ENCODE results near the gene RSAD2. TPM values are rescaled to one million over a fixed set of nuclear protein-coding genes. Genes with fewer than 3 reads are reported as not detected.

The RSAD2 gene
- total RNA-seq, 1 donor from 2014 or later, result not detected

DNA sequence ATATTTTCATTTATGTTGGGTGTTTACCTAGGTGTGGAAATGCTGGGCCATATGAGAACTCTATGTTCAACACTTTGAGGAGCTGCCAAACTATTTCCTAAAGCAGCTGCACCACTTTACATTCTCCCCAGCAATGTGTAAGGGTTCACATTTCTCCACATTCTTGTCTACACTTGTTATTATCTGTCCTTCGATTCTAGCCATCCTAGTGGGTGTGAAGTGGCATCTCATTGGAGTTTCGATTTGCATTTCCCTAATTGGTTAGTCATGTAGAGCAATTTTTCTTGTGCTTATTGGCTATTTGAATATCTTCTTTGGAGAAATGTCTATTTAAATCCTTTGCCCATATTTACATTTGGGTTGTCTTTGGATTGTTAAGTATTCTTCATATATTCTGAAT lies 61.5 kb downstream of the RSAD2 start:
- no peak for DNase-seq (ENCODE audit: extremely low spot score, unreplicated experiment)
- H3K9me3 Mint-ChIP-seq (ENCODE audit: unreplicated experiment), result peaks cover 7% of the 10 kb centered on the region
- peaks cover 25% of the 10 kb centered on the region for H3K4me1 Mint-ChIP-seq (ENCODE audit: unreplicated experiment)
- no peak overlapping the region for H3K27ac Mint-ChIP-seq (ENCODE audit: unreplicated experiment)
- TF ChIP-seq, protein P1, sequence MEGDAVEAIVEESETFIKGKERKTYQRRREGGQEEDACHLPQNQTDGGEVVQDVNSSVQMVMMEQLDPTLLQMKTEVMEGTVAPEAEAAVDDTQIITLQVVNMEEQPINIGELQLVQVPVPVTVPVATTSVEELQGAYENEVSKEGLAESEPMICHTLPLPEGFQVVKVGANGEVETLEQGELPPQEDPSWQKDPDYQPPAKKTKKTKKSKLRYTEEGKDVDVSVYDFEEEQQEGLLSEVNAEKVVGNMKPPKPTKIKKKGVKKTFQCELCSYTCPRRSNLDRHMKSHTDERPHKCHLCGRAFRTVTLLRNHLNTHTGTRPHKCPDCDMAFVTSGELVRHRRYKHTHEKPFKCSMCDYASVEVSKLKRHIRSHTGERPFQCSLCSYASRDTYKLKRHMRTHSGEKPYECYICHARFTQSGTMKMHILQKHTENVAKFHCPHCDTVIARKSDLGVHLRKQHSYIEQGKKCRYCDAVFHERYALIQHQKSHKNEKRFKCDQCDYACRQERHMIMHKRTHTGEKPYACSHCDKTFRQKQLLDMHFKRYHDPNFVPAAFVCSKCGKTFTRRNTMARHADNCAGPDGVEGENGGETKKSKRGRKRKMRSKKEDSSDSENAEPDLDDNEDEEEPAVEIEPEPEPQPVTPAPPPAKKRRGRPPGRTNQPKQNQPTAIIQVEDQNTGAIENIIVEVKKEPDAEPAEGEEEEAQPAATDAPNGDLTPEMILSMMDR (IDR thresholded peaks at IDR 0.05), result no peak
- H3K27me3 Mint-ChIP-seq (ENCODE audit: unreplicated experiment), result peaks cover 5% of the 10 kb centered on the region
- H3K4me3 Mint-ChIP-seq (ENCODE audit: unreplicated experiment), result no peak overlapping the region
- H3K36me3 Mint-ChIP-seq (ENCODE audit: unreplicated experiment), result peaks cover 13% of the 10 kb centered on the region

DNA sequence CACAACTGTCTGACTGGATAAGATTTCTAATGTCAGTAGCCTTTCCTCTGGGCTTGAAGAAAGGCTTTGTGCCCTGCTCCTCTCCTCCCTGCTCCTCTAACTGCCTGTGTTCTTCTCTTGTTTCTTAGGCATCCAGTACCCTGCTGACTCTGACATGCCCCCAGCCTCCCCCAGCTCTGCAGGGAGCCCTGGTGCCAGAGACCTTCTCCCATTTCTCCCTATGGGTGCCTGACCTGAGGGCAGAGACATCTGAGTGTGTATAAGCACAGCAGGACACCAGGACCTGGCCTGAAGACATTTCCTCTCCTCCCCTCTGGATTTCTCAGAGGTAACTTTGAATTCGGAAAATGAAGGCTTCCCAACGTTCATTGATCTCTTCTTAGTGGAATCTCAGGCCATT lies 63.2 kb downstream of the RSAD2 start:
- DNase-seq (ENCODE audit: extremely low spot score, unreplicated experiment), result no peak
- TF ChIP-seq, protein P1 (IDR thresholded peaks at IDR 0.05), result no peak
- H3K27ac Mint-ChIP-seq (ENCODE audit: unreplicated experiment), result peak overlapping the region; percentile 51
- peaks cover 12% of the 10 kb centered on the region for H3K36me3 Mint-ChIP-seq (ENCODE audit: unreplicated experiment)
- H3K27me3 Mint-ChIP-seq (ENCODE audit: unreplicated experiment), result no peaks in the 10 kb centered on the region
- H3K4me1 Mint-ChIP-seq (ENCODE audit: unreplicated experiment), result peaks cover 29% of the 10 kb centered on the region
- H3K4me3 Mint-ChIP-seq (ENCODE audit: unreplicated experiment), result no peak overlapping the region
- H3K9me3 Mint-ChIP-seq (ENCODE audit: unreplicated experiment), result no peaks in the 10 kb centered on the region

DNA sequence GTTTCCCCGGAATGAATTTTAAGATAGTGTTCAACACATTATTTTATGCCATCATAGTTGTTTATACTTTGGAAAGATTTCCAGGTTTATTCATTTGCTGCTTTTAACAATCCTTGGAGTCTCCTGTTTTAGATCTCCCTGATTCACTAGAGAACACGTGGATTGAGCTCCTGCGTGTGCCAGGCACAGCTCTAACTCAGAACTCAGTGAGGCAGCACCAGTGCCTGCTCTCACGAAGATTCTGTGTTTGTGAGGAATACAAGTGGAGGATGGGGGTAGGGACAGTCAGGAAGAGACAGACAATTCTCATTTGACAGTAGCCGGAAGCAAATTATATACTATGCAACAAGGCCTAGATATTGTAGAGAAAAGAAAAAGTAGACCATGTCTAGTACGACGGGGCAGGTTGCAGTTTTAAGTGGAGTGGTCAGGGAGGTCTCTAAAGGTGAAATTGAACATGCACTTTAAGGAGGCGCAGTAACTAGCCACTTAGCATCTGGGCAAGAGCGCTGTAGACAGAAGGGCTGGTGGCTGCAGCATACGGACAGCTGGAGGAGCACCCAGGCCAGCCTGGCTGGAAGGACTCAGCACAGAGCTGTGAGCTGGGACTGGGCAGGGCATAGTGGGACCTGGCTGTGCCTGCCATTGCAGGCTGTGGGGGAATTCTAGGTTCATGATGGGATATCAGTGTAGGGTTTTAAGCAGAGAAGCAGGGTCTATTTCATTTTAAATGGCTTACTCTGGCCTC lies 63.9 kb downstream of the RSAD2 start:
- TF ChIP-seq, protein P1 (IDR thresholded peaks at IDR 0.05), result no peak
- Mint-ChIP-seq H3K27me3 (ENCODE audit: unreplicated experiment) (no peaks in the 10 kb centered on the region), H3K27ac (ENCODE audit: unreplicated experiment) (peak overlapping the region; percentile 51), H3K4me1 (ENCODE audit: unreplicated experiment) (peaks cover 35% of the 10 kb centered on the region), H3K9me3 (ENCODE audit: unreplicated experiment) (no peaks in the 10 kb centered on the region), H3K36me3 (ENCODE audit: unreplicated experiment) (peaks cover 12% of the 10 kb centered on the region), H3K4me3 (ENCODE audit: unreplicated experiment) (no peak overlapping the region)
- no peak for DNase-seq (ENCODE audit: extremely low spot score, unreplicated experiment)

DNA sequence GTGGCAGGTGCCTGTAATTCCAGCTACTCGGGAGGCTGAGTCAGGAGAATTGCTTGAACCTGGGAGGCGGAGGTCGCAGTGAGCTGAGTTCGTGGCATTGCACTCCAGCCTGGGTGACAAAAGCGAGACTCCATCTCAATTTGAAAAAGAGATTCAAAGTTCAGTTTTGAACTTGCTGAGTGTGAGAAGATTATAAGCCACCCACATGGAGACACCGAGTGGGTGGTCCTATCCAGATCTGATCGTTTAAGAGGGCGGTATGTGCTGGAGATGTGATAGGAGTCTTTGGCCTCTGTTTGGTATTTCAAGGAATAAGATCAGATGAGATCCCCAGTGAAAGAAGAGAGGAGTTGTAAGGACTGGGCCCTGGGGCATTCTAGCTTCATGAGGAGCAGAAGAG lies 65.3 kb downstream of the RSAD2 start:
- H3K4me3 Mint-ChIP-seq (ENCODE audit: unreplicated experiment), result no peak overlapping the region
- no peaks in the 10 kb centered on the region for H3K9me3 Mint-ChIP-seq (ENCODE audit: unreplicated experiment)

DNA sequence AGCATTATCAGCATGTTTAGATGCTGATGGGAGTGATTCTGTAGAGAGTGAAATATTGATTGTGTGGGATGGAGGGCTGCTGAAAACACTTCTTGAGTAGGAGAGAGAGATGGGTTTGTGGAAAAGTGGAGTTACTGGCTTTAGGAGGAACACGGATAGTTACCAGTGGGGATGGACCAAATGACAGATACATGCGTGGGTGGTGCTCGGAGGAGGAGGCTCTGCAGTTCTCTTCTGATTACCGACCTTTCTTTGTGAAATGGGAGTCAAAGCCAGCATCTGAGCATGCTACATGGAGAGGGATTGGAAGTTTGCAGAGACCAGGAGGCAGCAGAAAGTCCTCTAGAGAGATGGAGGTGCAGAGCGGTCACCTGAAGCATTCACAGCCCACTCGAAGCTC lies 65.9 kb downstream of the RSAD2 start:
- H3K4me1 Mint-ChIP-seq (ENCODE audit: unreplicated experiment), result peaks cover 53% of the 10 kb centered on the region
- H3K36me3 Mint-ChIP-seq (ENCODE audit: unreplicated experiment), result peaks cover 12% of the 10 kb centered on the region
- no peaks in the 10 kb centered on the region for H3K9me3 Mint-ChIP-seq (ENCODE audit: unreplicated experiment)
- DNase-seq (ENCODE audit: extremely low spot score, unreplicated experiment), result no peak
- H3K27me3 Mint-ChIP-seq (ENCODE audit: unreplicated experiment), result no peaks in the 10 kb centered on the region
- H3K27ac Mint-ChIP-seq (ENCODE audit: unreplicated experiment), result no peak overlapping the region
- no peak overlapping the region for H3K4me3 Mint-ChIP-seq (ENCODE audit: unreplicated experiment)
- TF ChIP-seq, protein P1 (IDR thresholded peaks at IDR 0.05), result no peak

More for the DNA sequence above, 65.3 kb downstream of the RSAD2 start:
- Mint-ChIP-seq H3K27me3 (ENCODE audit: unreplicated experiment) (no peaks in the 10 kb centered on the region), H3K27ac (ENCODE audit: unreplicated experiment) (no peak overlapping the region), H3K36me3 (ENCODE audit: unreplicated experiment) (peaks cover 12% of the 10 kb centered on the region), H3K4me1 (ENCODE audit: unreplicated experiment) (peaks cover 47% of the 10 kb centered on the region)
- TF ChIP-seq, protein P1 (IDR thresholded peaks at IDR 0.05), result no peak
- no peak for DNase-seq (ENCODE audit: extremely low spot score, unreplicated experiment)
